Liver (tissue), 9 donors: Measurements from ENCODE around the gene SKI. TPM values are rescaled to one million over a fixed set of nuclear protein-coding genes. Genes with fewer than 3 reads are reported as not detected.

ENCODE experiments used
- DNase-seq: peaks from one replicate; pipeline ENCODE4 v3.0.0-alpha.2; 2017; ENCODE audit warnings: low spot score
- H3K27ac ChIP-seq, 2 donors: one replicate each; pipeline ENCODE4 v1.7.0; 2013; ENCODE audit warnings: inconsistent platforms in 2 of 2, low read length in 2 of 2, control low read depth in 1 of 2, low read depth in 1 of 2, mild to moderate bottlenecking in 1 of 2
- H3K27me3 ChIP-seq, 4 donors: one replicate each; pipeline versions ENCODE4 v1.6.1 to v1.7.0; 2013; ENCODE audit warnings: low read length in 3 of 4, inconsistent platforms in 1 of 4, mild to moderate bottlenecking in 1 of 4, moderate library complexity in 1 of 4; ENCODE audit not compliant: control insufficient read depth in 4 of 4, insufficient read depth in 4 of 4
- H3K36me3 ChIP-seq, 4 donors: one replicate each; pipeline versions ENCODE4 v1.6.1 to v1.7.0; 2013; ENCODE audit warnings: low read length in 3 of 4, mild to moderate bottlenecking in 3 of 4, low read depth in 1 of 4, moderate library complexity in 1 of 4; ENCODE audit not compliant: control insufficient read depth in 4 of 4, insufficient read depth in 3 of 4
- H3K4me1 ChIP-seq, 4 donors: one replicate each; pipeline versions ENCODE4 v1.6.1 to v1.7.0; 2013; ENCODE audit warnings: low read length in 3 of 4, mild to moderate bottlenecking in 3 of 4, moderate library complexity in 1 of 4; ENCODE audit not compliant: control insufficient read depth in 4 of 4, insufficient read depth in 4 of 4
- H3K4me3 ChIP-seq, 3 donors: one replicate each; pipeline versions ENCODE4 v1.6.1 to v1.7.0; 2013; ENCODE audit warnings: low read length in 3 of 3, control low read depth in 1 of 3, low read depth in 1 of 3, mild to moderate bottlenecking in 1 of 3
- H3K9ac ChIP-seq, 2 donors: one replicate each; pipeline ENCODE4 v1.7.0; 2013; ENCODE audit warnings: low read length in 2 of 2, mild to moderate bottlenecking in 2 of 2, moderate library complexity in 2 of 2, control low read depth in 1 of 2, low read depth in 1 of 2
- H3K9me3 ChIP-seq, 4 donors: one replicate each; pipeline versions ENCODE4 v1.6.1 to v1.7.0; 2013; ENCODE audit warnings: low read length in 3 of 4; ENCODE audit not compliant: control insufficient read depth in 4 of 4
- ATF3 ChIP-seq: IDR thresholded peaks from 2 replicates; pipeline ENCODE4 v1.6.1; 2016; ENCODE audit warnings: antibody characterized with exemption
- CTCF ChIP-seq: fragments of 150-350 bp; IDR thresholded peaks from 2 replicates; pipeline ENCODE4 v1.5.1; 2017; ENCODE audit warnings: improper control_type of control experiment, low read depth, low read length; ENCODE audit not compliant: missing input control
- EGR1 ChIP-seq, 2 donors: IDR thresholded peaks; 2 replicates each; pipeline ENCODE4 v1.6.1; 2016 to 2018; ENCODE audit warnings: antibody characterized with exemption in 2 of 2, low read depth in 2 of 2
- FOXA1 ChIP-seq: IDR thresholded peaks from 2 replicates; pipeline ENCODE4 v1.6.1; 2016; ENCODE audit warnings: antibody characterized with exemption
- FOXA2 ChIP-seq: IDR thresholded peaks from 2 replicates; pipeline ENCODE4 v1.6.1; 2016; ENCODE audit warnings: antibody characterized with exemption
- GABPA ChIP-seq, 2 donors: IDR thresholded peaks in 1 of 2; conservative IDR thresholded peaks in 1 of 2; 2 replicates each; pipeline ENCODE4 v1.6.1; 2016; ENCODE audit warnings: antibody characterized with exemption in 2 of 2, mild to moderate bottlenecking in 1 of 2, moderate library complexity in 1 of 2
- HNF4A ChIP-seq, 2 donors: conservative IDR thresholded peaks; 2 replicates each; pipeline ENCODE4 v1.6.1; 2016; ENCODE audit warnings: antibody characterized with exemption in 2 of 2, mild to moderate bottlenecking in 2 of 2
- HNF4G ChIP-seq: IDR thresholded peaks from 2 replicates; pipeline ENCODE4 v1.6.1; 2016; ENCODE audit warnings: antibody characterized with exemption
- JUND ChIP-seq, 2 donors: IDR thresholded peaks; 2 replicates each; pipeline ENCODE4 v1.6.1; 2016; ENCODE audit warnings: antibody characterized with exemption in 2 of 2
- NR2F2 ChIP-seq: IDR thresholded peaks from 2 replicates; pipeline ENCODE4 v1.6.1; 2016; ENCODE audit warnings: antibody characterized with exemption
- RAD21 ChIP-seq, 2 donors: IDR thresholded peaks; 2 replicates each; pipeline ENCODE4 v1.6.1; 2016; ENCODE audit warnings: antibody characterized with exemption in 2 of 2, mild to moderate bottlenecking in 2 of 2
- RXRA ChIP-seq, 2 donors: IDR thresholded peaks; 2 replicates each; pipeline ENCODE4 v1.6.1; 2017 to 2018; ENCODE audit warnings: antibody characterized with exemption in 2 of 2, mild to moderate bottlenecking in 1 of 2
- SP1 ChIP-seq: IDR thresholded peaks from 2 replicates; pipeline ENCODE4 v1.6.1; 2018; ENCODE audit warnings: antibody characterized with exemption, mild to moderate bottlenecking
- TAF1 ChIP-seq: conservative IDR thresholded peaks from 2 replicates; pipeline ENCODE4 v1.6.1; 2016; ENCODE audit warnings: antibody characterized with exemption, mild to moderate bottlenecking
- YY1 ChIP-seq: IDR thresholded peaks from 2 replicates; pipeline ENCODE4 v1.6.1; 2016; ENCODE audit warnings: antibody characterized with exemption, mild to moderate bottlenecking
- WGBS: extraction: QIAGEN DNeasy Blood & Tissue Kit; methylation state at CpG from one replicate; pipeline ENCODE4 v1.1.7; 2013; 5-methylcytosine and 5-hydroxymethylcytosine counted together
- polyA plus RNA-seq, 2 donors: library from polyadenylated mRNA; stranded (reverse) in 1 of 2; unstranded in 1 of 2; fragments of 200-250 nt in 1 of 2; fragments of >200 nt in 1 of 2; fragmentation: Nextera tagmentation in 1 of 2; extraction: Ambion mirVana in 1 of 2; gene quantifications; one replicate each; pipeline versions ENCODE4 v1.2.1 to v1.2.3, GENCODE V29; 2013 to 2015
- total RNA-seq, 2 donors: library from RNA; depleted of rRNA; stranded (reverse); fragments of >200 nt; gene quantifications; one replicate each; pipeline ENCODE4 v1.2.3, GENCODE V29; 2014
- TF ChIP-seq, protein P1 (sequence below): IDR thresholded peaks from 2 replicates; pipeline ENCODE4 v1.6.1; 2016; ENCODE audit warnings: antibody characterized with exemption
- TF ChIP-seq, protein P2 (sequence below): IDR thresholded peaks from 2 replicates; pipeline ENCODE4 v1.6.1; 2016; ENCODE audit warnings: antibody characterized with exemption
- donor health status: healthy.
- donor health status: healthy.
- donor health status: healthy.
- donor health status: healthy.
- donor health status: healthy.

SKI gene
- total and polyA plus RNA-seq, 4 donors: 3.2 to 21.3 (median 19.5) TPM

- Histone ChIP-seq H3K9ac (no peak overlapping the region), H3K9me3 (no peaks in the 10 kb centered on the region), H3K36me3 (no peaks in the 10 kb centered on the region), H3K27ac (peak overlapping the region; percentile 40 to 41), H3K4me3 (no peak overlapping the region), H3K4me1 (peaks cover 51 to 97% (median 83%) of the 10 kb centered on the region in 4 donors), H3K27me3 (no peaks in the 10 kb centered on the region)
- WGBS: 42% methylated on average over 23 of the region's 23 CpGs
- DNase-seq: no peak
- no peak for TF ChIP-seq EGR1 (IDR thresholded peaks at IDR 0.05; ENCODE audit: low read depth in 2 of 2)
- peak; percentile 6 to 39 for TF ChIP-seq RAD21 (IDR thresholded peaks at IDR 0.05)
- TF ChIP-seq RXRA (IDR thresholded peaks at IDR 0.05): peak; percentile 75 to 80
- TF ChIP-seq ATF3: no peak
- TF ChIP-seq NR2F2: peak; percentile 97
- TF ChIP-seq HNF4A (conservative IDR thresholded peaks at IDR 0.05): peak; percentile 73 to 74
- TF ChIP-seq SP1: peak; percentile 31
Observed at GRCh38 chr1:2271841-2272655, 43.9 kb downstream of the SKI start.

- no peaks in the 10 kb centered on the region for H3K27me3 ChIP-seq
- H3K9me3 ChIP-seq: no peaks in the 10 kb centered on the region
- peaks cover 0 to 2% (median 0%) of the 10 kb centered on the region in 4 donors for H3K36me3 ChIP-seq
- TF ChIP-seq, protein P1, sequence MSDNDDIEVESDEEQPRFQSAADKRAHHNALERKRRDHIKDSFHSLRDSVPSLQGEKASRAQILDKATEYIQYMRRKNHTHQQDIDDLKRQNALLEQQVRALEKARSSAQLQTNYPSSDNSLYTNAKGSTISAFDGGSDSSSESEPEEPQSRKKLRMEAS: no peak
- TF ChIP-seq YY1 (no peak), RXRA (IDR thresholded peaks at IDR 0.05) (no peak), ATF3 (no peak), NR2F2 (no peak), FOXA1 (no peak)
- TF ChIP-seq, protein P2, sequence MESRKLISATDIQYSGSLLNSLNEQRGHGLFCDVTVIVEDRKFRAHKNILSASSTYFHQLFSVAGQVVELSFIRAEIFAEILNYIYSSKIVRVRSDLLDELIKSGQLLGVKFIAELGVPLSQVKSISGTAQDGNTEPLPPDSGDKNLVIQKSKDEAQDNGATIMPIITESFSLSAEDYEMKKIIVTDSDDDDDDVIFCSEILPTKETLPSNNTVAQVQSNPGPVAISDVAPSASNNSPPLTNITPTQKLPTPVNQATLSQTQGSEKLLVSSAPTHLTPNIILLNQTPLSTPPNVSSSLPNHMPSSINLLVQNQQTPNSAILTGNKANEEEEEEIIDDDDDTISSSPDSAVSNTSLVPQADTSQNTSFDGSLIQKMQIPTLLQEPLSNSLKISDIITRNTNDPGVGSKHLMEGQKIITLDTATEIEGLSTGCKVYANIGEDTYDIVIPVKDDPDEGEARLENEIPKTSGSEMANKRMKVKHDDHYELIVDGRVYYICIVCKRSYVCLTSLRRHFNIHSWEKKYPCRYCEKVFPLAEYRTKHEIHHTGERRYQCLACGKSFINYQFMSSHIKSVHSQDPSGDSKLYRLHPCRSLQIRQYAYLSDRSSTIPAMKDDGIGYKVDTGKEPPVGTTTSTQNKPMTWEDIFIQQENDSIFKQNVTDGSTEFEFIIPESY: no peak
- H3K27ac ChIP-seq: peak overlapping the region; percentile 12 to 40
- H3K4me3 ChIP-seq: no peak overlapping the region
- peaks cover 45 to 94% (median 76%) of the 10 kb centered on the region in 4 donors for H3K4me1 ChIP-seq
- H3K9ac ChIP-seq: no peak overlapping the region
- DNase-seq: no peak
- 80% methylated on average over 28 of the region's 28 CpGs for WGBS
Observed at GRCh38 chr1:2272686-2273400, 44.7 kb downstream of the SKI start.

DNA sequence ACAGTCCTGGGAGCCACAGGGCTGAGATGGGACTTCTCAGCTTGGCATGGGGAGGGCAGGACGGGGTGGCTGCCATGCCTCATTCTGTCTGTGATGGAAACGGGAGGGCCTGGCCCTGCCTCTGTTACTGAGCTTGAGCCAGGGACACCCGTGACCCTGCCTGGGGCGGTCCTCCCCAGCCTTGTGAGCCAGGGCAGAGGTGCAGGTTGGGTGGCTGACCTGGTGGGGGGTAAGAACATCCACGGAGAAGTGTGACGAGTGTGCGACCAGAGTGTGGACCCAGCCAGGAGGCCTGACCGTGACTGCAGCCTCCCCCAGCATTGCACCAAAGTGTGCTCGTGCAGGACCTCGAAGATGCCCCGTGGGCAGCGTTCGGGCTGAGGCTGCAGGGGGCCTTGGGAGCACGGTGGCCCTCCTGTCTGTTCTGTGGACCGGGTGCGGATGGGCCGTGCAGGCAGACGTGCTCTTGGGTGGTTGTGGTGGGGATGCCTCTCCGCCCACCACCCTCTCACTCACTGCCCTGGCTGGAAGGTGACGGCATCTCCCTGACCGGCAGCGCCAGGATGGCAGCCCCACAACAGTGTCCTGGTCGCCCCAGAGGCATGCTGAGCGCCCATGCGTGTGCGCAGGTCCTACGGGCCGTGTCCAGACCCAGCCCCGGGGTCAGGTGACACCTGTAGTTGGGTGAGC, 45.4 kb downstream of the SKI start:
- 87% methylated on average over 29 of the region's 29 CpGs for WGBS
- no peak overlapping the region for H3K4me3 ChIP-seq
- H3K27ac ChIP-seq: peak overlapping the region in 1 of 2 donors; percentile 50
- peaks cover 45 to 93% (median 74%) of the 10 kb centered on the region in 4 donors for H3K4me1 ChIP-seq
- DNase-seq: no peak
- H3K9me3 ChIP-seq: no peaks in the 10 kb centered on the region
- no peak overlapping the region for H3K9ac ChIP-seq
- H3K27me3 ChIP-seq: no peaks in the 10 kb centered on the region
- peaks cover 0 to 2% (median 0%) of the 10 kb centered on the region in 4 donors for H3K36me3 ChIP-seq
- TF ChIP-seq NR2F2 (no peak), FOXA1 (no peak), TAF1 (no peak), YY1 (no peak), CTCF (no peak), SP1 (no peak), HNF4A (conservative IDR thresholded peaks at IDR 0.05) (no peak), GABPA (IDR thresholded peaks at IDR 0.05 in 1 of 2, conservative IDR thresholded peaks at IDR 0.05 in 1 of 2) (no peak), JUND (IDR thresholded peaks at IDR 0.05) (no peak), FOXA2 (no peak), HNF4G (no peak)
